DOHH2 (cell line): ENCODE measurements around the gene HKDC1.

Experiments used
- H3F3A ChIP-seq: fragments of 200-600 bp; sonication (generic), shearing (Covaris generic); 2 replicates; pipeline ENCODE4 v1.6.0; 2016; ENCODE audit warnings: antibody characterized with exemption, mild to moderate bottlenecking; ENCODE audit not compliant: control insufficient read depth, insufficient read depth
- H3K27ac ChIP-seq: fragments of 200-600 bp; sonication (generic); 2 replicates; pipeline ENCODE4 v1.5.1; 2014; ENCODE audit warnings: low read depth, mild to moderate bottlenecking, low read length, moderate library complexity
- H3K27me3 ChIP-seq: fragments of 200-600 bp; sonication (generic); 2 replicates; pipeline ENCODE4 v1.6.1; 2014; ENCODE audit warnings: mild to moderate bottlenecking, low read length, mixed read lengths; ENCODE audit not compliant: control insufficient read depth
- H3K36me3 ChIP-seq: fragments of 200-600 bp; sonication (generic); 2 replicates; pipeline ENCODE4 v1.6.1; 2014; ENCODE audit warnings: mild to moderate bottlenecking, low read length, moderate library complexity, mixed read lengths; ENCODE audit not compliant: control insufficient read depth
- H3K4me1 ChIP-seq: fragments of 200-600 bp; sonication (generic); 2 replicates; pipeline ENCODE4 v1.6.1; 2014; ENCODE audit warnings: mild to moderate bottlenecking, low read length, mixed read lengths; ENCODE audit not compliant: control insufficient read depth
- H3K4me2 ChIP-seq: fragments of 200-600 bp; sonication (generic); 2 replicates; pipeline ENCODE4 v1.6.0; 2014; ENCODE audit warnings: mild to moderate bottlenecking, low read length, moderate library complexity
- H3K4me3 ChIP-seq: fragments of 200-600 bp; sonication (generic); 2 replicates; pipeline ENCODE4 v1.5.1; 2014; ENCODE audit warnings: mild to moderate bottlenecking, low read length, mixed read lengths
- H3K79me2 ChIP-seq: fragments of 200-600 bp; sonication (generic); 2 replicates; pipeline ENCODE4 v1.6.1; 2014; ENCODE audit warnings: mild to moderate bottlenecking, low read length, mixed read lengths; ENCODE audit not compliant: control insufficient read depth
- H3K9me2 ChIP-seq: fragments of 200-600 bp; sonication (generic); replicated peaks from 2 replicates; pipeline ENCODE4 v1.6.1; 2014; ENCODE audit warnings: mild to moderate bottlenecking, low read length, mixed read lengths; ENCODE audit not compliant: control insufficient read depth
- H3K9me3 ChIP-seq: fragments of 200-600 bp; sonication (generic); 2 replicates; pipeline ENCODE4 v1.6.1; 2014; ENCODE audit warnings: antibody characterized with exemption, low read length, mixed read lengths; ENCODE audit not compliant: control insufficient read depth, insufficient read depth
- H4K20me1 ChIP-seq: fragments of 200-600 bp; sonication (generic); 2 replicates; pipeline ENCODE4 v1.6.0; 2014; ENCODE audit warnings: low read depth, mild to moderate bottlenecking, antibody characterized with exemption, low read length, moderate library complexity; ENCODE audit not compliant: control insufficient read depth, insufficient read depth
- EZH2phosphoT487 ChIP-seq: fragments of 200-600 bp; sonication (generic); IDR thresholded peaks from 2 replicates; pipeline ENCODE4 v1.6.1; 2017; ENCODE audit warnings: borderline replicate concordance, mild to moderate bottlenecking, antibody characterized with exemption, low read length, moderate library complexity, mixed read lengths
- TF ChIP-seq, protein P1 (sequence below): fragments of 200-600 bp; sonication (generic); IDR thresholded peaks from one replicate; pipeline ENCODE4 v1.5.1; 2014; ENCODE audit warnings: antibody characterized with exemption, mild to moderate bottlenecking, low read depth, low read length; ENCODE audit not compliant: poor library complexity, severe bottlenecking

The HKDC1 gene

DNA sequence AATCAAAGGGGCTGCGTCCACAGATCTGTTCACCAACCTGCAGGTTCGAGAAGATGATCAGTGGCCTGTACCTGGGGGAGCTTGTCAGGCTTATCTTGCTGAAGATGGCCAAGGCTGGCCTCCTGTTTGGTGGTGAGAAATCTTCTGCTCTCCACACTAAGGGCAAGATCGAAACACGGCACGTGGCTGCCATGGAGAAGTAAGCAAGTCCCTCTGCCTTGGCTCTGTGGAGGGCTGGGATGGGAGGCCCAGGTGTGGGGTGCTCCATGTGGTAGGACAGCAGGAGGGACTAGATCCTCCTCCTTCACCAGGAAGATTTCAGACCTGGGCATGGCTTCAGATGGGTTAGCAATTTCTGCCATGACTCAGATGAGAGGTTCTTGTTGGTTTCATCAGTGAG lies 25.9 kb downstream of the HKDC1 start:
- Histone ChIP-seq H3K9me2 (no peaks in the 10 kb centered on the region), H3K9me3 (no peaks in the 10 kb centered on the region), H3K4me3 (no peak overlapping the region), H3K4me1 (no peaks in the 10 kb centered on the region), H3K27me3 (no peaks in the 10 kb centered on the region), H3K4me2 (no peak overlapping the region), H3K36me3 (no peaks in the 10 kb centered on the region), H4K20me1 (no peaks in the 10 kb centered on the region), H3F3A (no peaks in the 10 kb centered on the region), H3K79me2 (no peaks in the 10 kb centered on the region), H3K27ac (no peak overlapping the region)
- TF ChIP-seq, protein P1, sequence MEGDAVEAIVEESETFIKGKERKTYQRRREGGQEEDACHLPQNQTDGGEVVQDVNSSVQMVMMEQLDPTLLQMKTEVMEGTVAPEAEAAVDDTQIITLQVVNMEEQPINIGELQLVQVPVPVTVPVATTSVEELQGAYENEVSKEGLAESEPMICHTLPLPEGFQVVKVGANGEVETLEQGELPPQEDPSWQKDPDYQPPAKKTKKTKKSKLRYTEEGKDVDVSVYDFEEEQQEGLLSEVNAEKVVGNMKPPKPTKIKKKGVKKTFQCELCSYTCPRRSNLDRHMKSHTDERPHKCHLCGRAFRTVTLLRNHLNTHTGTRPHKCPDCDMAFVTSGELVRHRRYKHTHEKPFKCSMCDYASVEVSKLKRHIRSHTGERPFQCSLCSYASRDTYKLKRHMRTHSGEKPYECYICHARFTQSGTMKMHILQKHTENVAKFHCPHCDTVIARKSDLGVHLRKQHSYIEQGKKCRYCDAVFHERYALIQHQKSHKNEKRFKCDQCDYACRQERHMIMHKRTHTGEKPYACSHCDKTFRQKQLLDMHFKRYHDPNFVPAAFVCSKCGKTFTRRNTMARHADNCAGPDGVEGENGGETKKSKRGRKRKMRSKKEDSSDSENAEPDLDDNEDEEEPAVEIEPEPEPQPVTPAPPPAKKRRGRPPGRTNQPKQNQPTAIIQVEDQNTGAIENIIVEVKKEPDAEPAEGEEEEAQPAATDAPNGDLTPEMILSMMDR: no peak
- no peak for TF ChIP-seq EZH2phosphoT487

DNA sequence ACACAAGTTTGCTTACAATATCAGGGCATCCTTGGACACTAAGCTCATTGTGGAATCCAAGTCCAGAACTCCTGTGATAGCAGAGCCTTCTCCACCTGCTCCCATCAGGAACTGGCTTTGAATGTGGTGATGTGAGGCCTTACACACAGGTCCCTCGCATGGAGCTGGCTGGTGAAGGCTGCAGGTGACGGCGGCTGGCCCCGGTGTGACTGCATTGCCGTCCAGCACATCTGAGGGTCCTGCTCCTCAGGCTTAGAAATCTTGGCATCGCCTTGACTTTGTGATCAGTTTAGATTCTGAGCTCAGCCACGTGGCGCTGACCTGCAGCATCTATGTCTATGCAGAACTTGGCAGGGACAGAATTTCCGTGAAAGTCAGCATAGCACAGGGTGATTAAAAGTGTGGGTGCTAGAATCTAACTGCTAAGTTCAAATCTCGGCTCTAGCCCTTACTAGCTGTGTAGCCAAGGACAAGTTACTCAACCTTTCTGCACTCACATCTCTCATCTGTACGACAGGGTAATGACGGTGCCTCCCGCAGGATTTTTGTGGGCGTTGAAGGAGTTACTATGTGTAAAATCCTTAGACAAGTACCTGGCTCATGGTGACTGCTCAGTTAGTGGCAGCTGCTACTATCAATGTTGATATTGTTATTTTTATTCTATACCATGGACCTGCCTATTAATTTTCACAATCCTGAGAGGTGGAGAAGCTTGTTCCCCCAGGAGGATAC lies 26.6 kb downstream of the HKDC1 start:
- Histone ChIP-seq H3K27ac (no peak overlapping the region), H3K9me2 (no peaks in the 10 kb centered on the region), H3K36me3 (no peaks in the 10 kb centered on the region), H4K20me1 (no peaks in the 10 kb centered on the region), H3K9me3 (no peaks in the 10 kb centered on the region), H3K4me1 (no peaks in the 10 kb centered on the region), H3K4me2 (no peak overlapping the region), H3K27me3 (no peaks in the 10 kb centered on the region), H3K4me3 (no peak overlapping the region), H3K79me2 (no peaks in the 10 kb centered on the region), H3F3A (no peaks in the 10 kb centered on the region)
- TF ChIP-seq, protein P1: no peak
- TF ChIP-seq EZH2phosphoT487: no peak

DNA sequence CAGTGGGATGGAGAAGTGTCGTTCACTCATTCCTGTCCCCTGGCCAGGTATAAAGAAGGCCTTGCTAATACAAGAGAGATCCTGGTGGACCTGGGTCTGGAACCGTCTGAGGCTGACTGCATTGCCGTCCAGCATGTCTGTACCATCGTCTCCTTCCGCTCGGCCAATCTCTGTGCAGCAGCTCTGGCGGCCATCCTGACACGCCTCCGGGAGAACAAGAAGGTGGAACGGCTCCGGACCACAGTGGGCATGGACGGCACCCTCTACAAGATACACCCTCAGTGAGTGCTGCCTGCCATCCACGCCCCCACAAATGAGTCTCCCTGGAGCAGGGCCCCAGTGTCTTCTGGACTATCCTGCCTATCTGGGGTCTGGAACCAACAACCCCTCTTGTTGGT lies 27.2 kb downstream of the HKDC1 start:
- Histone ChIP-seq H3K4me3 (no peak overlapping the region), H3K4me1 (no peaks in the 10 kb centered on the region), H3K4me2 (no peak overlapping the region), H3F3A (no peaks in the 10 kb centered on the region), H3K9me2 (no peaks in the 10 kb centered on the region), H3K27ac (no peak overlapping the region), H3K9me3 (no peaks in the 10 kb centered on the region), H3K79me2 (no peaks in the 10 kb centered on the region), H3K27me3 (no peaks in the 10 kb centered on the region), H4K20me1 (no peaks in the 10 kb centered on the region), H3K36me3 (no peaks in the 10 kb centered on the region)
- TF ChIP-seq, protein P1: no peak
- TF ChIP-seq EZH2phosphoT487: no peak
